HepG2 (cell line): ENCODE measurements around the gene PCYT2. TPM values are rescaled to one million over a fixed set of nuclear protein-coding genes. Genes with fewer than 3 reads are reported as not detected.

Experiments used
- ARNTL ChIP-seq: sonication (generic); formaldehyde crosslinking; IDR thresholded peaks from 2 replicates; pipeline ENCODE4 v1.4.0; 2020; ENCODE audit warnings: mild to moderate bottlenecking, missing genetic modification reagents
- CBX5 ChIP-seq: sonication (generic); formaldehyde crosslinking; IDR thresholded peaks from 2 replicates; pipeline ENCODE4 v1.4.0; 2020; ENCODE audit warnings: missing genetic modification reagents, borderline replicate concordance
- CENPX ChIP-seq: sonication (generic); formaldehyde crosslinking; IDR thresholded peaks from 2 replicates; pipeline ENCODE4 v1.9.0; 2021; ENCODE audit warnings: mild to moderate bottlenecking, missing genetic modification reagents, moderate library complexity
- HNRNPH1 ChIP-seq: fragments of 200-400 bp; formaldehyde crosslinking; optimal IDR thresholded peaks from 2 replicates; pipeline ENCODE3; 2017; ENCODE audit warnings: mild to moderate bottlenecking, low read depth, low read length
- NFATC3 ChIP-seq: sonication (generic); formaldehyde crosslinking; IDR thresholded peaks from 2 replicates; pipeline ENCODE4 v1.5.1; 2020; ENCODE audit warnings: mild to moderate bottlenecking, missing genetic modification reagents
- PCBP1 ChIP-seq: fragments of 200-400 bp; formaldehyde crosslinking; IDR thresholded peaks from 2 replicates; pipeline ENCODE4 v1.6.1; 2017; ENCODE audit warnings: mild to moderate bottlenecking, low read depth, low read length, borderline replicate concordance
- RBAK ChIP-seq: sonication (generic); formaldehyde crosslinking; IDR thresholded peaks from 2 replicates; pipeline ENCODE4 v1.5.1; 2020; ENCODE audit warnings: mild to moderate bottlenecking, missing genetic modification reagents
- RELA ChIP-seq: sonication (generic); formaldehyde crosslinking; IDR thresholded peaks from 2 replicates; pipeline ENCODE4 v1.4.0; 2020; ENCODE audit warnings: missing genetic modification reagents
- SOX13 ChIP-seq, 3 experiments: fragments of 450-650 bp in 1 of 3; sonication (generic) in 1 of 3; formaldehyde crosslinking in 1 of 3; IDR thresholded peaks in 2 of 3; conservative IDR thresholded peaks in 1 of 3; 2 replicates each; pipeline versions ENCODE4 v1.5.0 to v1.6.1; 2016 to 2020; ENCODE audit warnings: antibody characterized with exemption in 1 of 3, mild to moderate bottlenecking in 1 of 3, missing compliant biosample characterization in 1 of 3, missing genetic modification reagents in 1 of 3, moderate library complexity in 1 of 3
- SRY ChIP-seq: sonication (generic); formaldehyde crosslinking; IDR thresholded peaks from 2 replicates; pipeline ENCODE4 v1.8.0; 2022; ENCODE audit warnings: mild to moderate bottlenecking, missing genetic modification reagents
- XRCC5 ChIP-seq: fragments of 200-400 bp; formaldehyde crosslinking; optimal IDR thresholded peaks from 2 replicates; pipeline ENCODE3; 2017; ENCODE audit warnings: mild to moderate bottlenecking, low read length
- YY1 ChIP-seq: IDR thresholded peaks from 2 replicates; pipeline ENCODE4 v1.6.1; 2011; ENCODE audit warnings: low read length, low read depth, moderate library complexity, mild to moderate bottlenecking; ENCODE audit not compliant: insufficient read depth, insufficient replicate concordance
- ZBTB7B ChIP-seq: sonication (generic); formaldehyde crosslinking; IDR thresholded peaks from 2 replicates; pipeline ENCODE4 v1.4.0; 2020; ENCODE audit warnings: missing genetic modification reagents
- ZFP41 ChIP-seq: sonication (generic); formaldehyde crosslinking; IDR thresholded peaks from 2 replicates; pipeline ENCODE4 v1.4.0; 2020; ENCODE audit warnings: mild to moderate bottlenecking, missing genetic modification reagents, borderline replicate concordance
- polyA plus RNA-seq, 8 experiments: library from polyadenylated mRNA; depleted of rRNA in 3 of 8; stranded (reverse) in 7 of 8; unstranded in 1 of 8; fragments of >200 nt; fragmentation: Illumina TruSeq in 4 of 8; extraction: Trizol in 4 of 8; gene quantifications; 2 replicates each; pipeline versions ENCODE4 v1.2.1 to v1.2.3, GENCODE V29; 2011 to 2016; ENCODE audit warnings: low read depth in 4 of 8, missing spikeins in 1 of 8, mixed read lengths in 1 of 8; ENCODE audit not compliant: insufficient read depth in 1 of 8
- total RNA-seq, 5 experiments: library from RNA; depleted of rRNA; stranded (reverse); fragments of >200 nt; fragmentation: Illumina TruSeq; extraction: Trizol; gene quantifications; 2 replicates each; pipeline ENCODE4 v1.2.3, GENCODE V29; 2016; ENCODE audit warnings: low read depth in 1 of 5
- TF ChIP-seq, protein P1 (sequence below): sonication (generic); formaldehyde crosslinking; IDR thresholded peaks from 2 replicates; pipeline ENCODE4 v1.4.0; 2020; ENCODE audit warnings: missing genetic modification reagents
- TF ChIP-seq, protein P2 (sequence below): sonication (generic); formaldehyde crosslinking; IDR thresholded peaks from 2 replicates; pipeline ENCODE4 v1.4.0; 2020; ENCODE audit warnings: mild to moderate bottlenecking, missing genetic modification reagents
- TF ChIP-seq, protein P3 (sequence below): sonication (generic); formaldehyde crosslinking; IDR thresholded peaks from 2 replicates; pipeline ENCODE4 v1.8.0; 2022; ENCODE audit warnings: missing genetic modification reagents, low read depth, mild to moderate bottlenecking, borderline replicate concordance
- TF ChIP-seq, protein P4 (sequence below): sonication (generic); formaldehyde crosslinking; IDR thresholded peaks from 2 replicates; pipeline ENCODE4 v1.9.0; 2022; ENCODE audit warnings: missing genetic modification reagents, mild to moderate bottlenecking, borderline replicate concordance

PCYT2 gene
- total and polyA plus RNA-seq, 2 of the 13 experiments (the other 11 are each of a cell fraction or from before 2014, with no cell fraction given) = 147 to 297 TPM

DNA sequence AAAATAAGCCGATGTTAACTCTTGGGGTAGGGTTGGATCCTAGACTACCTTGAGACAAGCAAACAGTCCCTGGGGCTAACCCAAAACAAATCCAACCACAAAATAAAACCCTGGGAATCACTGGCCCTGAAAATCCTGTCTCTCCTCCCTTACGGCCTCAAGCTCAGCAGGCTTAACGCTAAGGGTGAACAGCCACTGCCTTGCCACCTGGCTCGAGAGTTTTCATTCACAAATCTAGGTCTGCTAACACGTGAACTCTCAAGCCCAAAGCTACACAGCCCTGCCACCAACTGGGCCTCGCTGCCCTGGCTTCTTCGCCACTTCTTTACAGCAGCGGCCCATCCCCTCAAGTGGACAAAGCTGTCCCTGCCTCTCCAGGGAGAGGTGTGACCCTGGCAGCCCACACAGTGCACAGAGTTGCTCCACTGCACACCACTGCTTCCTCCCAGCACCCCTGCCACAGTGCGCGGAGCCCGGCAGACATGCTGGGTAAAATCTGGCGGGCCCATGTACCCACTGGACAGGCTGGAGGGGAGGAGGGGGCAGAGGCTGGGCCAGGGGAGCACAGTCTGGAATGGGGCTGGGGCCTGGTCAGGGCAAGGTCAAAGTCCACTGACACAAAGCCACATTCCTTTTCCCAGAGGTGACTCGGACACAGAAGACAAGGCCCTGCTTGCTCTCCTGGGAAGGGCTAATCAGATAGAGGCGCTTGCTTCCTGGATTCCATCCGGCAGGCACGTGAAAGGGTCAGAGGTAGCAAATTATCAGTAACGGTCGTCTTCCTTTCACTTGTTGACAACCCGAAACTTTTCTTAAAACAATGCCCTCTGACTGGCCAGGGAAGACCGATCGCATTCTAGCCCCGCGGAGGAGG lies 996 bp downstream of the PCYT2 start (continued):
- TF ChIP-seq, protein P1, sequence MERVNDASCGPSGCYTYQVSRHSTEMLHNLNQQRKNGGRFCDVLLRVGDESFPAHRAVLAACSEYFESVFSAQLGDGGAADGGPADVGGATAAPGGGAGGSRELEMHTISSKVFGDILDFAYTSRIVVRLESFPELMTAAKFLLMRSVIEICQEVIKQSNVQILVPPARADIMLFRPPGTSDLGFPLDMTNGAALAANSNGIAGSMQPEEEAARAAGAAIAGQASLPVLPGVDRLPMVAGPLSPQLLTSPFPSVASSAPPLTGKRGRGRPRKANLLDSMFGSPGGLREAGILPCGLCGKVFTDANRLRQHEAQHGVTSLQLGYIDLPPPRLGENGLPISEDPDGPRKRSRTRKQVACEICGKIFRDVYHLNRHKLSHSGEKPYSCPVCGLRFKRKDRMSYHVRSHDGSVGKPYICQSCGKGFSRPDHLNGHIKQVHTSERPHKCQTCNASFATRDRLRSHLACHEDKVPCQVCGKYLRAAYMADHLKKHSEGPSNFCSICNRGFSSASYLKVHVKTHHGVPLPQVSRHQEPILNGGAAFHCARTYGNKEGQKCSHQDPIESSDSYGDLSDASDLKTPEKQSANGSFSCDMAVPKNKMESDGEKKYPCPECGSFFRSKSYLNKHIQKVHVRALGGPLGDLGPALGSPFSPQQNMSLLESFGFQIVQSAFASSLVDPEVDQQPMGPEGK (CRISPR knock-in tag) = peak; percentile 94
- TF ChIP-seq YY1 (peak; percentile 75), ZBTB7B (CRISPR knock-in tag) (peak; percentile 51; the same call in 1 of the 2 replicates), PCBP1 (0 out of 2 replicates have a peak, but pooled peaks have one; percentile 50), CENPX (no peak), CBX5 (CRISPR knock-in tag) (peak; percentile 90; the same call in 1 of the 2 replicates), XRCC5 (no peak), SOX13 (IDR thresholded peaks at IDR 0.05) (no peak; the same call in 1 of the 2 replicates), SOX13 (CRISPR knock-in tag; conservative IDR thresholded peaks at IDR 0.05 in 1 of 2, IDR thresholded peaks at IDR 0.05 in 1 of 2) (peak in 1 of 2 experiments; percentile 88; a peak in 2 of 4 replicates), NFATC3 (0 out of 2 replicates have a peak, but pooled peaks have one; percentile 37), RBAK (CRISPR knock-in tag) (no peak; the same call in 1 of the 2 replicates), ZFP41 (CRISPR knock-in tag) (no peak), SRY (CRISPR knock-in tag) (no peak), ARNTL (CRISPR knock-in tag) (peak; percentile 83), HNRNPH1 (no peak), RELA (CRISPR knock-in tag) (no peak)
- TF ChIP-seq, protein P2, sequence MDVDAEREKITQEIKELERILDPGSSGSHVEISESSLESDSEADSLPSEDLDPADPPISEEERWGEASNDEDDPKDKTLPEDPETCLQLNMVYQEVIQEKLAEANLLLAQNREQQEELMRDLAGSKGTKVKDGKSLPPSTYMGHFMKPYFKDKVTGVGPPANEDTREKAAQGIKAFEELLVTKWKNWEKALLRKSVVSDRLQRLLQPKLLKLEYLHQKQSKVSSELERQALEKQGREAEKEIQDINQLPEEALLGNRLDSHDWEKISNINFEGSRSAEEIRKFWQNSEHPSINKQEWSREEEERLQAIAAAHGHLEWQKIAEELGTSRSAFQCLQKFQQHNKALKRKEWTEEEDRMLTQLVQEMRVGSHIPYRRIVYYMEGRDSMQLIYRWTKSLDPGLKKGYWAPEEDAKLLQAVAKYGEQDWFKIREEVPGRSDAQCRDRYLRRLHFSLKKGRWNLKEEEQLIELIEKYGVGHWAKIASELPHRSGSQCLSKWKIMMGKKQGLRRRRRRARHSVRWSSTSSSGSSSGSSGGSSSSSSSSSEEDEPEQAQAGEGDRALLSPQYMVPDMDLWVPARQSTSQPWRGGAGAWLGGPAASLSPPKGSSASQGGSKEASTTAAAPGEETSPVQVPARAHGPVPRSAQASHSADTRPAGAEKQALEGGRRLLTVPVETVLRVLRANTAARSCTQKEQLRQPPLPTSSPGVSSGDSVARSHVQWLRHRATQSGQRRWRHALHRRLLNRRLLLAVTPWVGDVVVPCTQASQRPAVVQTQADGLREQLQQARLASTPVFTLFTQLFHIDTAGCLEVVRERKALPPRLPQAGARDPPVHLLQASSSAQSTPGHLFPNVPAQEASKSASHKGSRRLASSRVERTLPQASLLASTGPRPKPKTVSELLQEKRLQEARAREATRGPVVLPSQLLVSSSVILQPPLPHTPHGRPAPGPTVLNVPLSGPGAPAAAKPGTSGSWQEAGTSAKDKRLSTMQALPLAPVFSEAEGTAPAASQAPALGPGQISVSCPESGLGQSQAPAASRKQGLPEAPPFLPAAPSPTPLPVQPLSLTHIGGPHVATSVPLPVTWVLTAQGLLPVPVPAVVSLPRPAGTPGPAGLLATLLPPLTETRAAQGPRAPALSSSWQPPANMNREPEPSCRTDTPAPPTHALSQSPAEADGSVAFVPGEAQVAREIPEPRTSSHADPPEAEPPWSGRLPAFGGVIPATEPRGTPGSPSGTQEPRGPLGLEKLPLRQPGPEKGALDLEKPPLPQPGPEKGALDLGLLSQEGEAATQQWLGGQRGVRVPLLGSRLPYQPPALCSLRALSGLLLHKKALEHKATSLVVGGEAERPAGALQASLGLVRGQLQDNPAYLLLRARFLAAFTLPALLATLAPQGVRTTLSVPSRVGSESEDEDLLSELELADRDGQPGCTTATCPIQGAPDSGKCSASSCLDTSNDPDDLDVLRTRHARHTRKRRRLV (CRISPR knock-in tag) = peak; percentile 76; the same call in 1 of the 2 replicates
- TF ChIP-seq, protein P3, sequence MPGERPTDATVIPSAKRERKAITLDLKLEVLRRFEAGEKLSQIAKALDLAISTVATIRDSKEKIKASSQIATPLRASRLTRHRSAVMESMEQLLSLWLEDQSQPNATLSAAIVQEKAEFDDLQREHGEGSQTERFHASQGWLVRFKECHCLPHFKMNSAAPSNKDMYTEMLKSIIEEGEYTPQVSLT (CRISPR knock-in tag) = no peak
- TF ChIP-seq, protein P4, sequence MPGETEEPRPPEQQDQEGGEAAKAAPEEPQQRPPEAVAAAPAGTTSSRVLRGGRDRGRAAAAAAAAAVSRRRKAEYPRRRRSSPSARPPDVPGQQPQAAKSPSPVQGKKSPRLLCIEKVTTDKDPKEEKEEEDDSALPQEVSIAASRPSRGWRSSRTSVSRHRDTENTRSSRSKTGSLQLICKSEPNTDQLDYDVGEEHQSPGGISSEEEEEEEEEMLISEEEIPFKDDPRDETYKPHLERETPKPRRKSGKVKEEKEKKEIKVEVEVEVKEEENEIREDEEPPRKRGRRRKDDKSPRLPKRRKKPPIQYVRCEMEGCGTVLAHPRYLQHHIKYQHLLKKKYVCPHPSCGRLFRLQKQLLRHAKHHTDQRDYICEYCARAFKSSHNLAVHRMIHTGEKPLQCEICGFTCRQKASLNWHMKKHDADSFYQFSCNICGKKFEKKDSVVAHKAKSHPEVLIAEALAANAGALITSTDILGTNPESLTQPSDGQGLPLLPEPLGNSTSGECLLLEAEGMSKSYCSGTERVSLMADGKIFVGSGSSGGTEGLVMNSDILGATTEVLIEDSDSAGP (CRISPR knock-in tag) = peak; percentile 82; the same call in 1 of the 2 replicates
